ENCODE measurements around the gene INTS11.

DNA sequence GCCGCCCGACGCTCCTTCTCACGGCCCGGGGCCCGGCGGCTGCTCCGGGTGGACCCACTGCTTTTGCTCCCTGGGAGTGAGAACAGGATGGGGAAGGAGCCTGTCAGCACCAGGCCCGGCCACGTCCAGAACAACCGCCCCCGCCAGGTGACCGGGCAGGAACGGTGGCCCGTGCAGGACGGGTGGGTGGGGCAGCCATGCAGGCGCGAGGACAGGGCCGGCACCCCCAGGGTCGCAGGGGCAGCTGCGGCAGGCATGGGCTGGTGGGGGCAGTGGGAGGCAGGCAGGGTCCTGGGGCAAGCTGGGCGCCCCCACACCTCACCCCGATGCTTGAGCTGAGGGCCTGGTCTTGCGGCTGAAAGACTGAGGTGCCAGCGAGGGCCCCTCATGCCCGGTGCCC, 12.0 kb upstream of the INTS11 start:
- TF ChIP-seq ZNF337 (CRISPR knock-in tag; IDR thresholded peaks at IDR 0.05; ENCODE audit: borderline replicate concordance, low read depth) (no peak), EZH2 (conservative IDR thresholded peaks at IDR 0.05; ENCODE audit: low read depth, low read length) (no peak), ZSCAN21 (CRISPR knock-in tag; IDR thresholded peaks at IDR 0.05; ENCODE audit: borderline replicate concordance) (no peak), ZNF510 (CRISPR knock-in tag; IDR thresholded peaks at IDR 0.05; ENCODE audit: low read depth) (no peak), POLR2AphosphoS2 (IDR thresholded peaks at IDR 0.05; ENCODE audit: low read depth, low read length) (no peak), HDAC6 (IDR thresholded peaks at IDR 0.05; ENCODE audit: low read depth, low read length) (no peak), ZBTB2 (CRISPR knock-in tag; IDR thresholded peaks at IDR 0.05; ENCODE audit: low read depth) (no peak), MTA1 (CRISPR knock-in tag; IDR thresholded peaks at IDR 0.05; ENCODE audit: borderline replicate concordance) (no peak), SMAD3 (CRISPR knock-in tag; IDR thresholded peaks at IDR 0.05) (no peak), MYC (CRISPR knock-in tag; IDR thresholded peaks at IDR 0.05; ENCODE audit: borderline replicate concordance) (no peak)
